Measurements from ENCODE around the gene INSIG2.

The INSIG2 gene

DNA sequence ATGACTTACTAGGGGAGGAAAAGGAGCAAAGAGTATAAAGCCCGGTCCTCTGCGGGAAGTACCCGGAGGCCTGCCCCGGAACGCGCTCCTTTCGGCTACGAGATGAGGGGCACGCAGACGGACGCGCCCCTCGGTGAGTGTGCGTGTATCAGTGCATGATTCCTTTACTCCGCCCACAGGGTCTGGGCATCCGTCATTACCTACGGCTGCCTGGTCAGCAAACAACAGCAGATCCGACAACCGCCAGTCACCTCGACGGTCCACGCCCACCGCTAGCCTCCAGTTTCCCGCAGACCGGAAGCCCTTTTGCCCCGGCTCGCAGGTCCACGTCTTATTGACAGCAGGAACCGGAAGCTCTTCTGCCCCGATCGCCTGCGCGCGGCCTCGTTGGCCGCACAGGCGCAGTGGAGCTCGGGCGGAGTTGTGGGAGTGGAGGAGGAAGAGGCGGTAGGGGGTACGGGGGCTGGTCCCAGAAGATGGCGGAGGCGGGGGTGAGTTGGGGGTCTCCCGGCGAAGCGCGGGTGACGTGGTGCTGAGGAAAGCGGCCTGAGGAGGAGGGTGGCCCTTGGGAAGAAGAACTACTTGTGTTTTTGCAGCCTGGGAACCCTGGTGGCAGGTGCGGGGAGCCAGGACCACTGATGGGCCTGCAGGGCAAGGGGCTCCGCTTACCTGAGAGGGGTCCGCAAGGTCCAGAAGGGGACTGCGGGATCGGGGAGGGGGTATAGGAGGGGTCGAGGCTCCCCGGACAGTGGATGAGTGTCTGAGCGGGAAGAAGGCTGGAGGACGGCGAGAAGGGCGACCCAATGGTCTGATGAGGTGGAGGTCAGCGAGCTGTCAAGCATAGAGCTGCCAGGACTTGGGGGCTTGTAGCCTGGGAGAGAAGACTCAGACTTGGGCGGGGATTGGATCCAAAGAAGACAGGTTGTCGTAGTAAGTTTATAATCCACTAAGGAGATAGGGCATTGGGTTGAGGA is at the start of gene INSIG2:
TSS of gene INSIG2 (plus strand) at position 421 of the 974 bp plus-strand sequence. CDS start 8,086 bp downstream, outside the sequence.
- DNase-seq (ENCODE audit: low read depth in 1 of 2, low spot score in 1 of 2), result peak; percentile 74 to 86

DNA sequence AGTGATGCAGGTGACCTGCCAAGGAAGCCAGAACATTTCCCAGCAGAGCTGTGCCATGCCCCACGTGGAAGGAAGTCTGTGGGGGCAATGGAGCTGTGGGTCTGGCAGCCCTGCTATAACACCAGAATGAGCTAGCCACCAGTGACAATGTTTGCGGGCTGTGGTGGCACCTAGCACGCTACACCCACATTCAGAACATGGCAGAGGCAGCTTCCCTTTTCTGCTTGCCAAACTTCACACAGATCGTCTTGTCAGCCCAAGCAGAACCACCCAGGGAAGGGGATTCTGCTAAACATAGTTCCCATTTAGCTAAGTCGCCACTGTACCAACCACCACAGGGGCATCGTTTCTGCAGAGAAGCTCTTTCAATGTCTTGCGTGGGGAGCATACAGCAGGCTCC is 47.4 kb upstream of the INSIG2 start:
- no peak for DNase-seq (ENCODE audit: low read depth in 1 of 2, low spot score in 1 of 2)

DNA sequence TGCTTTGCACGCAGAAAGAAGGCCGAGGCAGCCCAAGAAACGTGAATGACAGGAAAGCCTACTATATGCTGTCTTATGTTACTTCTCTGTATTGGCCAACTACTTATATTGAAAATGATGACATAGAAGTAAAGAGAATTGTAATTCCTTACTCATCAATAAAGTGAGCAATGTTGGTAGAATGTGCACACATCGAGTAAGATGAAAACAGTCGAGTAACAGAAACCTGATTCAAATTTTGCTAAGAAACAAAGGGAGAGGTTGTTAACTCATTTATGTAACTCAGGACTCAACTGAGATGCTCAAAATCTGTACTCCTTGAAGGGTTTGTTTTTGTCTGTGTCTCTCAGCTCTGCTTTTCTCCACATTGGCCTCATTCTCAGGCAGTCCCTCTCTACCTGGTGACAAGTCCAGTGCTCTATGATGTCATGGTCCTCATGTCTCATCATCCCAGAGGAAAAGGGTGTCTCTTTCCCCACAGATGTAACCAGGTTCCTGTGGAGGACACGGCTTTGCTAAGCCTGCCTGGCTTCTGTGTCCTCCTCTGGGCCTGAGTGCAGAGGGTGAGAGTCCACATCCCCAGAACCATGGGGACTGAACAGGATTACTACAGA is 44.1 kb upstream of the INSIG2 start:
- no peak for DNase-seq (ENCODE audit: low read depth in 1 of 2, low spot score in 1 of 2)

DNA sequence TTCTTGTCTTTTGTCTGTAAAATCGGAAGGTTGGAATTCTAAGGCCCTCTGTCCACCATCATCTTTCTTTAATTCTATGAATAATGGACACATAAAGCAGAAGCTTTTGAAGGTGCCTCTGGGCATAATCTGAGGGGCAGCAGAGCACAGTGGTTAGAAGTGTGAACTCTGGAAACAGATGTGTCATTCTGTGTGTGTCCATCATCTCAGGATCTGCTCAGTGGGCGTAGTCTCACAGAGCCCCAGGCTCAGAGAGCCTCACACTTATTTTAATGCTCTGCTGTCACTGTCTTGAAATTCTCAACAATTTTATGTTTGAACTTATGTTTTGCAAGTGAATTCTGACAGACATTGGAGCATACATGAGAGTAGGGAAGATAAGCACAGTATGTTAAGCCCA is 43.4 kb upstream of the INSIG2 start:
- no peak for DNase-seq (ENCODE audit: low read depth in 1 of 2, low spot score in 1 of 2)

DNA sequence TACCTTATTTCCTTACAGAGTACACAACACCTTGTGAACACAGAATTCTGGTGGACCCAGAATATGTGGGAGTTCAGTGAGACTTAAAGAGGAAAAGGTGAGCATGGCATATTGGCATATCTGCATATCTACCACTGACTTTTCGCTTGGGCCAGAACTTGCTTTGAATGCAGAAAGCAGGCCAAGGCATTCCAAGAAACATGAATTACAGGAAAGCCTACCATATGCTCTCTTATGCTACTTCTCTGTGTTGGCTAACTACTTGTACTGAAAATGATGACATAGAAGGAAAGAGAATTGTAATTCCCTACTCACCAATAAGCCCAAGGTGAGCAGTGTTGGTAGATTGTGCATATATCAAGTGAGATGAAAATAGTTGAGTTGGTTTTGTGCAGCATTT is 43.0 kb upstream of the INSIG2 start:
- DNase-seq (ENCODE audit: low read depth in 1 of 2, low spot score in 1 of 2), result no peak

DNA sequence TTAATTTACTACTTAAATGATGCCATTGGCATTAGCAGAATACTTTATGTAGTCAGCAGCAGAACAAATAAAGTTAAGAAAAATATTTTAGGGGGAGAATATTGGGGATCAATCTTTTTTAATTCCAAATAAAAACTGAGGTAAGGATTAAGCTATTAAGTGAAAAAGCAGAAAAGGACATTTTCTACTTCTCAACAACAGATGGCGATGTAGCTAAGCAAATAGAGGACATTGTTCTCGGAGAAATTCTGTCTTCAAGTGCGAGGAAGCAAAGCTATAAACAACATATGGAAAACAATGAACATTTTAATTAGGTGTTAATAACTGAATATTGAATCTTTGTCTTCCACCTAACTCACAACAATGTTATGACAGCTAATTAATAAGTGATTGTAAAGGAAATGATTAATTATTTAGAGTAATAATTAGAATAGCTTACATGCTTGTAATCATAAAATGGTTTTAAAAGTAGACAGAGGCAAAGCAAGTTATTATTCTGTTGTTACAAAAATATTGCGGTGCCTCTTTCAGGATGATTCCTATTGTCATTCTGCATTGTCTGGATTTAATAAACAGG is 41.5 kb upstream of the INSIG2 start:
- no peak for DNase-seq (ENCODE audit: low read depth in 1 of 2, low spot score in 1 of 2)

DNA sequence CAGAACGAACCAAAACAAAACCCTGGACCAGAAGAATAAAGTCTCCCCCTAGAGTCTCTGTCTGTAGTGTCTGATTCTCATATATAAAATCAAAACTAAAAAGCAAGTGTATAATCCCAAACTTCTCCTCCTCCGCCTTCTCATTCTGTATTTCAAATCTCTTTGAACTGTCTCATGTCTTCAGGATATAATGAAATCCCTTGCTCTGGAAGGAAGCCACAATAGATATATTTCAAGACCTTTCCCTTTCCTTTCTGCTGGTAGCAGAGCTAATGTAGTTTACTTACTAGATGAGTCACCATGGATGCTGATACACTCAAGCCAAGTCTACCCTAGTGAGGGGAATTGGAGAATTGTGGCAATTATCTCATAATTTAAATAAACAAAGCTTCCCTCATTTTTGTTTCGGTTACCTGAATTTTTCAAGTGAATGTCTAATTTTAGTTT is 40.9 kb upstream of the INSIG2 start:
- no peak for DNase-seq (ENCODE audit: low read depth in 1 of 2, low spot score in 1 of 2)

DNA sequence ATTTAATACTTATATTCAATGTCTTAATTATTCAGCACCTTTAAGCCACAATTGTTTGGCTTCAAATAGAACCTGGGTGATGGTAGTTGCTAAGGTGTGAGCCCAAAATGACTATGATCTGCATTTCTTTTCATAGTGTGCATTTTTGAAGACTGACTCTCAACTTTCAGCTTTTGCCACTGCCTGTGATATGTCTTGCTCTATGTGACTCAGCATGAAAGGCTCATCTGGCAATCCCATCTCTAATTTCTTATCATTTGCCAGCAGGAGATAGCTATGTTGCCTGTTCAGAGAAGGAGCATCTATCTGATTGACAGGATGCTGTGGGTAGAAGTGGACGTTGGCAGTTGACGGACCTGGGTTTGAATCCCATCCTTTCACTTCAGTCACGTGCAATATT is 39.9 kb upstream of the INSIG2 start:
- DNase-seq (ENCODE audit: low read depth in 1 of 2, low spot score in 1 of 2), result no peak

DNA sequence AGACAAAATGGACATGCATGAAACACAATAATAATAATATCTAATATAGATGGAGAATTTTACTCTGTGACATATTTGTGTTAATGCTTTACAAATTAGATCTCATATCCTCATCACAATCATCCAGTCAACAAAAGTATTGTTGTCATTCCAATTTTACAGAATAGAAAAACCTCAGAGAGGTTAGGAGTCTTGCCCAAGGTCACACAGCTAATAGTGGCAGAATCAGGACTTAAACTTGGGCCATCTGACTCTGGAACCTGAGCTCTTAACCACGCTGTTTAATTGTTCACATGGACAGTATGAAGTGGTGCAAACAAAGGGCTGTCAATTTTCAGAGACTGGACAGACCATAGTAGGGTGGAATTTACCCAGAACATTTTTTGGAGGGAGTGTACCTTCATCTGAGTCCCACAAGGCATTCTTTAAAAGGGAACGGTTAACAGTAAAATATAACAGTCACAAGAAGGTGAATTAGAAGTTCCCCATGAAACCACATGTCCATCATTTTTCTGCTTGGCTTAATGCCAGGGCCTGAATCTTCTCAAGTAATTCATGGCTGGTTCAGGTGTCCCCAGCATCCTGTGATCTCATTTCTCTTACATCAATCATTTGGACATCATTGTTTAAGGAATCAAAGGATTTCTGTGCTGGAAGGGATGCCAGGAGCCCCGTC is 39.0 kb upstream of the INSIG2 start:
- no peak for DNase-seq (ENCODE audit: low read depth in 1 of 2, low spot score in 1 of 2)

DNA sequence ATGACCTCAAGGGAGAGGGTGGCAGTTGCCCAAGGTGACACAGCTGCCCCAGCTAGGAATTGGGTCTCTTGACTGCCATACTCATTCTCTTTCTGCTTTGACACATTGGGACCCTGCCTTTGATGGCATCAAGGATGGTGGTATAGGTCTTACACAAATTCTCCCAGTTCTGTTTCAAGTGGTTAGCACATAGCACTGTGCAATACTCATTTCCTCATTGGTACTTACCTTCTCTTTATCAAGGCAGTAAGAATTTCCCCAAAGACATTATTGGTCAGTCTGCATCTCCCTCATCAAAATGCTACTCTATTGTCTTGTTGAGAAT is 38.5 kb upstream of the INSIG2 start:
- DNase-seq (ENCODE audit: low read depth in 1 of 2, low spot score in 1 of 2), result no peak

DNA sequence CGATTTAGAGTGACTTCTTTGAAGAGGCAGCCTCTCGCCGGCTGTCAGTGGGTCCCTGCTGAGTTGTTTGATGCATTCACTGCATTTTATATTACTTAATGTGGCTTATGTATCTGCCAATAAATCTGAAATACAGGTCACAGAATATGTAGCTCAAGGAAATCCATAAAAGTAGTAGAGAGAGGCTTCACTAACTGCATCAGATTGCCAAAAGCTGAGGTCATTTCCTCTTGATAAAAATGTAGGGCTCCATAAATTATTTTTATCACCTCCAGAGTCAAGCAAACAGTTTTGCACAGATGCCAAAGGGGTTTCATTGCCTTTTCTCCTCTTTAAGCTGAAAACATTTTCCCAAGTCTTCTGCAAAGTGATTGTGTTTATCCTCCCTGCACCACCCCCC is 37.9 kb upstream of the INSIG2 start:
- no peak for DNase-seq (ENCODE audit: low read depth in 1 of 2, low spot score in 1 of 2)

DNA sequence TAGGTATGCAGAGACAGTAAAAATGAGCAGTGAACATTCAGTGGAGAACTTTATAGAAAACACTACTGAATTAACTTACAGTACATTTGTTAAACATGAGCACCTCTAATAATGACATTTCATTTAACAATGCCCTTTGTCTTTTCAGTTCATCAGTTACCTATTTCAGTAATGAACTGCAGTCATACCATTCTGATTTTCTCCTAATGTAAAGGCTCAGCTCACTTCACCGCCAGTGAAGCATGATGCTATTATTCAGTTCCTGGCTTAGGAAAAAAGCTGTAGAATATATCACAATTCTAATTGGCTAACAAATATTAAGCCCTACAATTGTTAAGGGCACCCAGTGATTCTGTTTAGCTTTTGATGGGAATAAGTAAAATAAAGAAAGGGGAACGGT is 37.3 kb upstream of the INSIG2 start:
- no peak for DNase-seq (ENCODE audit: low read depth in 1 of 2, low spot score in 1 of 2)

DNA sequence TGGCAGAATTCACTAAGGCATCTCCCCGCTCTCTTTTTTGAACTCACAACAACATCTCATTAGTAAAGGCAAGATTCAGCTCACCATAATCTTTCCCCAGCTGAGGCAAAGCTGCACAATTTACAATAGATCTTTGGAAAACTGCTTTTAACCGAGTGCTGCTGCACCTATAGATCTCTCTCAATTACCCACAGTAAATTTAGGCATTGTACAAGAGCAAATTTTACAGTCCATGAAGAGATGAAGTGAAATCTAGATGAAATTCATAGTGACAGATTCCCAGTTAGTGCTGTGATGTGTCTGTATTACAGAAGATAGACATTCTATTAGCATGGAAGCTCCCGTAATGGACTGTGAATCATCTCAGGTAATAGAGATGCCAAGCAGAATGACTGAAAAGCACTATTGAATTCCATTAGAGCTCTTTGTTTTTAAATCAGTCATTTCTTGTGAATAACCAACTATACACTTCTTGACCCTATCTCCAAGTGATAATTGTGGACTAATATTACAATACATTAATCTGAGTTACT is 36.4 kb upstream of the INSIG2 start:
- DNase-seq (ENCODE audit: low read depth in 1 of 2, low spot score in 1 of 2), result no peak

DNA sequence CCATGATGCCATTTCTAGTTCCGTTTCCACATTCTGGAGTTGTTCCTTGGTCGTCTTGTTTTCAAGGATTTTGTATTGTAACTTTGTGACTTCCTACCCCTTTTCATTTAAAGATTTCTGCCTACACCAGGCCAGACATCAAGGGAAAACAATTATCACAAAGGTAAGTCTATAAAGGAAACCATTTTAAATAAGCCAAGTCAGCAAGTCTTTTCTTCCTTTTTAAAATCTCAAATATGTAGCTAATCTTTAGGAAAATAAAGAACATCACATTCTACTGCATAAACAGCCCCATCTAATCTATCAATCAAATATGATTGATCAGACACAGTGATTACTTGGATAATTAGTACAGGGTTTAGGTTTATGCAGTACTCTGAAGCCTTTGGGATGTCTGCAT is 35.8 kb upstream of the INSIG2 start:
- no peak for DNase-seq (ENCODE audit: low read depth in 1 of 2, low spot score in 1 of 2)

DNA sequence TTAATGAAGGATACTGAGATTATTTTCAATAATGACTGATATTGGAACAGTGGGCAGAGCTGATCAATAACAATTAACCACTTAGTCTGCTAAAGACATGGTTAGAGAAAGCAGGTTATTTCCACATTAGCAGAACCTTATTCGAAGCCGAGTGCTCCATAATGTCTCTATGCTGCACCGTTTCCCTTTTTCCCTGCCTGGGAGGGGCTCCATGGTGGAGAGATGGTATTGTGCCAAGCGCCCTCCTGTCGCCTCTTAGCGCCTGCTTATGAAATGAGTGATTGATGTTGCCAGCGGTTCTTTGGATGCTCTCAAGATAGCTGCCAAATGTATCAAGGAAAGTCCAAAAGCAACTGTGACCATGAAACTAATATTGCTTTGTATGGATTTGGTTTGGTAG is 34.6 kb upstream of the INSIG2 start:
- DNase-seq (ENCODE audit: low read depth in 1 of 2, low spot score in 1 of 2), result no peak

DNA sequence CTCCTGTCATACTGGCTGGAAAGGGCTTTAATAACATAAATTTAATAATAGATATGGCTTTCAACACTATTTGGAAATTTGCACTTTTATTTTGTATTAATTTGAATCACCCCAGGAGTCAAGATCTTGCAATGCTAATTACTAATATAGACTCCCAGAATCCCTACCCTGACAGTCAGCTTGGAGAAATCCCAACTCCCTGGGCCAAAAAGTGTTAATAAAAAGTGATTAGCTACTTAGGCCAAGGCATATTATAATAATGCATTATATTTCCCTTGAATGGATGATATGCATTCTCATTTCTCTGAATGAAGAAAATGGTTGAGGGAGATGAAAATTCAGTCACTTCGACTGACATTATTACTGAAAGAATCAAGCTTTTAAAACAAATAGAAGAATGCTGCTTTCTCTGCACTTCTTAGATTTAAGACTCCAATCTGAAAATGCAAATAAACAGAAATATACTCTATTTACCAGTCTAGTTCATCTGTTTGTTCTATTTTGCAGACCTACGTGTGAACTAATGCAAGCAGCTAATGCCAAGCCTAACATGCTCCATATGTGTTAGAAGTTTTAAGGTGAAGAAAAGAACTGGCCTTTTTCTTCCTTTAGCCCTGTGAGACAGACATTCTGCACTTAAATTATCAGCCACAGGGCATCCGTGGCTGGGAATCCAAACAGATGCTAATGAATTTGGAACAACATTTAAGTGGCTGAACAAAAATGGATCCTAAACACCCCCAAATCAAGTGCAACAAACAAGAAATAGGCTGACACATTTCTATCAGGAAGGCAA is 33.9 kb upstream of the INSIG2 start:
- no peak for DNase-seq (ENCODE audit: low read depth in 1 of 2, low spot score in 1 of 2)

DNA sequence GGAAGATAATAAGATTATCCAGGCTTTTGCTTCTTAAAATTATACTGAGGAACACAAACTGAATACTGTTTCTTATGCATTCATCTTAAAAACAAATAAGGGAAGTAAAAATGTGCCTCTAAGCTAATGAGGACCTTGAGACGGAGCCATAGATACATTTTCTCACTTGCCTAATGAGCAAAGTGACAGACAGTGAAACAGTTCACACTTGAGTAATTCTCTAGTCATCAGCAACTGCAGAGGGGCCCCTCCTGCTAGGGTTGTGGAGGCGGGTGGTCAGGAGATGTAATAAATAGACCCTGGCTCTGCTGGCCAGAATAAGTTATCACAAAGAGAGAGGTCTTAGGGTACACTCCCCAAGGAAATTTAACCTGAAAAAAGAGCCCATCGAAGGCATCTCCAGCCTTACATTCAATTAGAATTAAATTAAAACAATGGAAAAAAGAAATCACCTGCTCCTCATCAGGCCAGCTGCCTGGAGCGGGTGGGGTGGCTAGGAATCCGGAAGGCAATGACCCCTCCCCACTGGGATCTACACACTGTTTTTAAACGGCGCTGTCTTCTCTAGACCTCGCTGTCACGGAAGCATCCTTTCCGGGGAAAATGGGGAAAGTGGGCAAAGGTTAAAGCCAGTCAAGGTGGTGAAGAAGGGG is 32.6 kb upstream of the INSIG2 start:
- no peak for DNase-seq (ENCODE audit: low read depth in 1 of 2, low spot score in 1 of 2)

DNA sequence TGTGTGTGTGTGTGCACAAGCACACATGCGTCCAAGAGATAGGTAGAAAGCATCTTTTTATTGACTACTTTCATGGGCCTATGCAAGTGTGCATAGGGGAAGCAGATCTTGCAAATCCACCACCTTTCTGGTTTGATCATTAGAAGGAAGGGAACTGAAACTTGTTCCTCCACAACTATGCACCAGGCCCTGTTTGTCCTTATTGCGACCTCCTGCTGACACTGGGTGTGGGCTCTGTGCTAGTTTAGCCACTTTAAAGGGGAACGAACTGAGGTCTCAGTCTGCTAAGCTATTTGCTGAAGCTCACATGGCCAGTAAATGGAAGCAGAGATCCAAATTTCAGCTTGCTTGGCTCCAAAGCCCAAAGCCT is 32.1 kb upstream of the INSIG2 start:
- no peak for DNase-seq (ENCODE audit: low read depth in 1 of 2, low spot score in 1 of 2)

DNA sequence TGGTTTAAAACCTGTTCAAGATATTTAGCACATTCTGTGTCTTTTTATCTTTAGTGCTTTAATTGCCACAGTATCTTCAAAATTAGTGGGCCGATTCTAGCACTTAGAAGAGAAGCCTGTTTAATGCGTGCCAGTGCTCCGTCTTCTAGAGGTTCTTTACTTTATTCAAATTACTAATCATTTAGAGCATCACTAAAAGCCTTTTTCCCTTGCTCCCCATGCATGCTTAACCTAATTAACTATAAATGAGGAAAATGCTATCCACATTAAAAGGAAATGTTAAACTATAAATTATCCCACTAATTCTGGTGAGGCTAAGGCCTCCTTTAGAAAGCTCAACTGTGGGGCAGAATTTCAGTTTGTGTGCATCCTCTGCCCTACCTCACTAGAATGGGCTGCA is 31.5 kb upstream of the INSIG2 start:
- DNase-seq (ENCODE audit: low read depth in 1 of 2, low spot score in 1 of 2), result no peak

DNA sequence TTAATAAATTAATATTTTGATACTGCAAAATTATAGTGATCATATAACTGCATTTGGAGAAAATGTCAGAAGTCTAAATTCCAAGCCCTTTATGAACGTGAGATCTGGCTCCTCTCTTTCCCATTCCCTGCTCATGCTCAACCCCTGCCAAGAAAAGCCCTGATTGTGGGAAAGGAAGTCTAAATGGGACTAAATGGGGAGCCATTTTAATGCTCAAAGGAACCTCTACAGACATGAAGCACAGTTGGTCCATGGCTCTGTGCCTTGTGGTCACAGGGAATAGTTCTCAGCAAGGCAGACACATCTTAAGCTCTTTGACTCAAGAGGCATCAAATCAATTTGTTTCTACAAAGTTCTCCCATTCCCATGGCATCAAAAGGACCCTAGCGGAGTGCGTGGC is 29.3 kb upstream of the INSIG2 start:
- DNase-seq (ENCODE audit: low read depth in 1 of 2, low spot score in 1 of 2), result no peak
